ENCODE data around the gene DCAF6.

DCAF6 gene

GRCh38 chr1:168110896-168111545 lies 174.5 kb downstream of the DCAF6 start:
- DNase-seq, result no peak

GRCh38 chr1:168112673-168113305 lies 176.3 kb downstream of the DCAF6 start:
- peak; percentile 11 for DNase-seq

GRCh38 chr1:168114845-168115244 lies 178.4 kb downstream of the DCAF6 start:
- DNase-seq, result no peak

- no peak for DNase-seq
These were observed 179.9 kb downstream of the DCAF6 start for GRCh38 chr1:168116327-168116799.

GRCh38 chr1:168119750-168120149 lies 183.3 kb downstream of the DCAF6 start:
- no peak for DNase-seq

- DNase-seq, result no peak
These were observed 185.0 kb downstream of the DCAF6 start for GRCh38 chr1:168121401-168122011.

GRCh38 chr1:168125051-168125450 lies 188.6 kb downstream of the DCAF6 start:
- DNase-seq, result no peak

Data from CD4-positive, alpha-beta T cell treated with Interleukin-6 for 4 hours (primary cell).